ENCODE data around the gene OGDHL.

Gene OGDHL

DNA sequence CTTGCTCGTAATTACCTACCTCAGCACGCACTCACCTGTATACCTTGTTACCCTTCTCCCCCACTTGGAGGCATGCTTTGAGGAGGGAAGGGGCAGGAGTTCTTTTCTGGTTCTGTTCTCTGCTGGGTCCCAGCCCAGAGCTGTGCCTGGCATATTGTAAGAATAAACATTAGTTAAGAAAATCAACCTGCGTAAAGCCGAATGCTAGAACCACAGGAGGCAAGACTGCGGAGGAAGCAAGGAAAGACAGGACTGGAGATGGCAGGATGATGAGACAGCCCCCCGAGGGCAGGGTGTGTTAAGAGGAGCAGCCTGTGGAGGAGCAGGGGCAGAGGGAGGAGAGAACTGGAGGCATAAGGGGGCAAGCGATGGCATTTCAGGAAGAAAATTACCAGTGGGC, 73.2 kb downstream of the OGDHL start:
- DNase-seq: no peak

GRCh38 chr10:49688261-49688846, 73.8 kb downstream of the OGDHL start:
- DNase-seq: no peak

GRCh38 chr10:49686651-49687050, 75.5 kb downstream of the OGDHL start:
- DNase-seq: no peak

Measured in activated CD4-positive, alpha-beta T cell treated with anti-CD3 and anti-CD28 coated beads, Interleukin-2, amount 50 U/mL, for 4 hours (primary cell).